Skin epidermis (tissue), 12 donors: ENCODE measurements around the gene SYCN.
"Not testable (repeated sequence)": the region's sequence is repeated elsewhere in the genome, so short reads cannot be mapped to it uniquely, and the experiment has no call there.

Experiments used
- H3K27ac ChIP-seq, 21 experiments: fragments of 200-600 bp; sonication (generic) in 11 of 21; one replicate each; pipeline ENCODE4 v1.5.0; 2020; ENCODE audit warnings: mild to moderate bottlenecking in 3 of 21, inconsistent platforms in 2 of 21, moderate library complexity in 2 of 21
- H3K4me3 ChIP-seq, 7 experiments: fragments of 200-600 bp; sonication (generic) in 2 of 7; one replicate each; pipeline ENCODE4 v1.5.0; 2020; ENCODE audit warnings: inconsistent platforms in 2 of 7, mild to moderate bottlenecking in 2 of 7, moderate library complexity in 1 of 7

SYCN gene, protein sequence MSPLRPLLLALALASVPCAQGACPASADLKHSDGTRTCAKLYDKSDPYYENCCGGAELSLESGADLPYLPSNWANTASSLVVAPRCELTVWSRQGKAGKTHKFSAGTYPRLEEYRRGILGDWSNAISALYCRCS

DNA sequence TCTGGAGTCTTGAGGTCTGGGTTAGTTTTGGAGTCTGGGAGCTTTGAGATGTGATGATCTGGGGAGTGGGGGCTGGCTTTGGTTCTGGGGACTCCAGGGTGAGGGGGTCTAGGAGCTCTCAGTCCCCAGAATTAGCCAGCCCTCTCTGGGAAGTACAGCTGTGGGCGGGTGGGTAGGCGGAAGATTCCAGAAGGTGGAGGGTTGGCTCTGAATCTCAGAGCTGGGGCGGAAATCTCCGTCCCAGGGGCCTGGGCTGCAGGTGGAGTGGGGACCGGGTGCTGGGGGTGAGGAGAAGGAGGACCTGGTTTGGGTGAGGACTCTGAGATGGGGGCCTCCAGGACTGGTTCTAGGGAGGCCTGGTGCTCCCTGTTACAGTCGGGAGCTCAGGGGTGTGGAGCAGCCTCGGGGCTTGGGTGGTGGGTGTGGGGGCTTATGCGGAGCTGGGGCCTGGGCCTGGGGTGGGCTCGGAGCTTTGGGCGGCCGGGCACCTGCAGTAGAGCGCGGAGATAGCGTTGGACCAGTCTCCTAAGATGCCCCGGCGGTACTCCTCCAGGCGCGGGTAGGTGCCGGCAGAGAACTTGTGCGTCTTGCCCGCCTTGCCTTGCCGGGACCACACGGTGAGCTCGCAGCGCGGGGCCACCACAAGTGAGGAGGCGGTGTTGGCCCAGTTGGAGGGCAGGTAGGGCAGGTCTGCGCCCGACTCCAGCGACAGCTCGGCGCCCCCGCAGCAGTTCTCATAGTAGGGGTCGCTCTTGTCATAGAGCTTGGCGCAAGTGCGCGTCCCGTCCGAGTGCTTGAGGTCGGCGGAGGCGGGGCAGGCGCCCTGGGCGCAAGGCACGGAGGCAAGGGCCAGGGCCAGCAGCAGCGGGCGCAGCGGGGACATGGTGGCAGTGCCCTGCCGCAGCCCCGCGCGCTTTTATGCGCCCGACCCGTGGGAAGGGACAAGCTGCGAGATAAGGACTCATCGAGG, at the start of gene SYCN:
SYCN (minus strand) TSS at position 892 of the 970 bp plus-strand sequence; CDS start at position 883, 9 bp downstream.
- Histone ChIP-seq H3K27ac (no peak within 1 kb of the TSS), H3K4me3 (no peak within 1 kb of the TSS)

DNA sequence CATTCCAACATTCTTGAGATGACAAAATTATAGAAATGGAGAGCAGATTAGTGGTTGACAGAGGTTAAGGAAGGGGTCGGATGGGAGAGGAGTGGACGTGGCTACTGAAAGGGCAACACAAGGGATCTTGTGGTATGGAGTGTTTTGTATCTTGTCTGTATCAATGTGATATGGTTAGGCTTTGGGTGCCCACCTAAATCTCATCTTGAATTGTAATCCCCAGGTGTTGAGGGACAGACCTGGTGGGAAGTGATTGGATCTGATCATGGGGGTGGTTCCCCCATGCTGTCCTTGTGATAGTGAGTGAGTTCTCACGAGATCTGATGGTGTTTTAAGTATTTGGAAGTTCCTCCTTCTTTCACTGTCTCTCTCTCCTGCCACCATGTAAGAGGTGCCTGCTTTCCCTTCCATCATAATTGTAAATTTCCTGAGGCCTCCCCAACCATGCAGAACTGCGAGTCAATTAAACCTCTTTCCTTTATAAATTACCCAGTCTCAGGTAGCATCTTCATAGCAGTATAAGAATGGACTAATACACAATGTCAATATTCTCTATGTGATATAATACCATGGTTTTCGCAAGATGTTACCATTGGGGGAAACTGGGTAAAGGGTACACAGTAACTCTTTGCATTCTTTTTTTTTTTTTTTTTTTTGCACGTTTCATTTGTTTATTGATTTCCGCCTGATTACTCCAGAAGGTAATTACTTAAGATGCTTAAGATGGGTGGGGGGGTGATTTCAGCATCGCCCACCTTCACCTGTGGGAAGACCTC, 49.5 kb upstream of the SYCN start:
- H3K4me3 ChIP-seq: no peak overlapping the region
- H3K27ac ChIP-seq: no peak overlapping the region

DNA sequence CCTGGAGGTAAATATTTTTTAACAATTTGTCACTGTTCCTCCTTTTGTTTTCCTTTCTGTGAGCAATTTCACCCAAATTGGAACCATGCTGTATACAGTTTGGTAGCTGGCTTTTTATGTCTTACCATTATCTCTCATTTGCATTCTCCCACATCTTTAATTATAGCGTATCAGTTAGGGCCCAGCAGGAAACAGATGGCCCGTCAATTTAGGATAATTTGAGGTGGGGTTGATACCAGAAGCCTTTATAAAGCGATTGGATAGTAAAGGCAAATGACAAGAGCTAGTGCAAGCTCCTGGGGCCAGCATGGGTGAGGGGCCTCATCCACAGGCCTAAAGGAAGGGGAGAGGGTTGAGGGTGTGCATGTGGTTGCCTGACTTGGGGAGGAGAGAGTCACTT, 48.4 kb upstream of the SYCN start:
- H3K27ac ChIP-seq: no peak overlapping the region

DNA sequence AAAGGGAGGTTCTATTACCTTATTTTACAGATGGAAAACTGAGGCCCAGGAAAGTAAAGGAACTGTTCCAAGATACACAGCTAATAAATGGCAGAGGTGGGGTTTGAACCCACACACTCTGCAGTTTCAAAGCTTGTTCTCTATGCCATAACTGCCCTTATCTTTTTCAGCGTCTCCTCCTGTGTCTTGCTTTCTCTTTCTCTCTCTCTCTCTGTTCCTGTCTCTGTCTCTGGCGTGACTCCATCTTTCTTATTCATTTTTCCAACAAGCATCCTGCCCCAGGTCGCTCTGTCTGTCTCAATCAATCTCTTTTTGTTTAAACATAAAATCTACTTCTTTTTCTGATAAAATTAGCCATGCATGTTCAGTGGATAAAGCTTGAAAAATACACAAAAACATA, 47.8 kb upstream of the SYCN start:
- Histone ChIP-seq H3K27ac (no peak overlapping the region), H3K4me3 (no peak overlapping the region)

More for the DNA sequence above, 48.4 kb upstream of the SYCN start:
- no peak overlapping the region for H3K4me3 ChIP-seq

DNA sequence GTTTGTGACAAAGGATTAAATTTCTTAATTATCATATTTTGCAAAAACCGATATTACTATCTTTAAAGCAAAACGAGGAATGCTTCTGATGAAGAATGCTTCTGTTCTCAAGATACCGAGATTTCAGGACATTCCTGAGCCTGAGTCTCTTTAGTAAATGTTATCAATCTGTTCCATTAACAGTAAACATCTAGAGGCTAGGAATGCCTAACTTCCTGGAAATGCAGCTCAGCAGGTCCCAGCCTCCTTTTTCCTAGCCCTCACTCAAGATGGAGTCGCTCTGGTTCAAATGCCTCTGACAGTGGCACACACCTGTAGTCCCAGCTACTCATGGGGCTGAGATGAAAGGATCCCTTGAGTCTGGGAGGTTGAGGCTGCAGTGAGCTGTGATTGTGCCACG, 47.0 kb upstream of the SYCN start:
- Histone ChIP-seq H3K4me3 (no peak overlapping the region), H3K27ac (no peak overlapping the region)

DNA sequence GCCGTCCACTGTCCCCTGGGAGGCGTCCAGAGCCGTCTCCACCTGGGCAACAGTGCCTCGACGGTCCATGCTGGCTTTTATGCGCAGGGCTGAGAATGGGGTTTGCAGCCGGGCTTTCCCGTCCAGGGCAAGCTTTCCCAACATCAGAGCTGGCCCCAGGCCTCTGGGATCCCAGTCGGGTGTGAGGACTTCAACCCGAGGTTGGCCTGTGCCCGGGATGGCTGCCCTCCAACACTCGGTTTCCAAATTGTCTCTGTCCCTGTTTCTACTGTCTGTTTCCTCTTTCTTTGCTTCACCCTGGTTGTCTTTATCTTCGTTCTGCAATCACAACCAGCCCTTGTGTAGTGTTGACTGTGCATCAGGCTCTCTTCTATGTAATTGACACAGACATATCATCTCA, 44.7 kb upstream of the SYCN start, which contains the start of gene IFNL4:
IFNL4 (minus strand) TSS at position 51 of the 400 bp plus-strand sequence.
- Histone ChIP-seq H3K27ac (no peak within 1 kb of the TSS), H3K4me3 (peak within 1 kb of the TSS in 1 of 7 experiments; percentile 13)

DNA sequence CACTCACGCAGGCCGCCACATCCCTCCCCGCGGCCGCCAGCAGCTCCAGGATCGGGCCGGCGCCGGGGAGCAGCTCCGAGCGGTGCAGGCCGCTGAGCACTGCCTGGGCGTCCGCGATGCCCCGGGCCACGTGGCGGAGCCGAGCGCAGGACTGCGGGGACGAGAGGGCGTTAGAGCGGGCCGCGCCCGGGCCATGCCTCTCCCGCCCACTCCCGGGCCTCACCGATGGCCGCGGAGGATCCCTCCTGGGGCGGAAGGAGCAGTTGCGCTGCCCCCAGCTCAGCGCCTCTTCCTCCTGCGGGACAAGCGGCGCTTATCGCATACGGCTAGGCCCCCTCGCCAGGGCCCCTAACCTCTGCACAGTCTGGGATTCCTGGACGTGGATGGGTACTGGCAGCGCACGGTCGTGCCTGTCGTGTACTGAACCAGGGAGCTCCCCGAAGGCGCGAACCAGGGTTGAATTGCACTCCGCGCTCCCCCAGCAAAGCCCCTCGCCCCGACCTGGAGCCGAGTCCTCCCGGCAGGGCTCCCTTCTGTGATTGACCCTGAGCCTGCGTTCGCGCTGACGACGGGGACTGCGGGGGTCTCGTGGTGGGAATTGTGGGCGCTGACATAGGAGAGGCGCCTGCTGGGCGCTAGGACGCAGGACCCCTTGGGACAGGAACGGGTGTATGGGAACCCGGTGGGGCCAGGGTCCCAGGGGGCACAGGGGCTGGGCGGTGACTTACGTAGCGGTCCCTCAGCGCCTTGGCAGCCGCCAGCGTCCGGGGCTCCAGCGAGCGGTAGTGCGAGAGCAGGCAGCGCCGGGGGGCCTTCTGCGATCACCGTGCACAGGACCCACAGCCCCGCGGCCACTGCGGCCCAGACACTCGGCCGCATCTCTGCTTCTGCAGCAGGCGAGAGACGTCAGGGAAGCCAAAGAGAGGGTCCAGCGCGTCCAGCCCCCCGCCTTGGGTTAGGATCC, 43.9 kb upstream of the SYCN start:
- Histone ChIP-seq H3K27ac (no peak overlapping the region), H3K4me3 (peak overlapping the region in 1 of 7 experiments; percentile 13)

DNA sequence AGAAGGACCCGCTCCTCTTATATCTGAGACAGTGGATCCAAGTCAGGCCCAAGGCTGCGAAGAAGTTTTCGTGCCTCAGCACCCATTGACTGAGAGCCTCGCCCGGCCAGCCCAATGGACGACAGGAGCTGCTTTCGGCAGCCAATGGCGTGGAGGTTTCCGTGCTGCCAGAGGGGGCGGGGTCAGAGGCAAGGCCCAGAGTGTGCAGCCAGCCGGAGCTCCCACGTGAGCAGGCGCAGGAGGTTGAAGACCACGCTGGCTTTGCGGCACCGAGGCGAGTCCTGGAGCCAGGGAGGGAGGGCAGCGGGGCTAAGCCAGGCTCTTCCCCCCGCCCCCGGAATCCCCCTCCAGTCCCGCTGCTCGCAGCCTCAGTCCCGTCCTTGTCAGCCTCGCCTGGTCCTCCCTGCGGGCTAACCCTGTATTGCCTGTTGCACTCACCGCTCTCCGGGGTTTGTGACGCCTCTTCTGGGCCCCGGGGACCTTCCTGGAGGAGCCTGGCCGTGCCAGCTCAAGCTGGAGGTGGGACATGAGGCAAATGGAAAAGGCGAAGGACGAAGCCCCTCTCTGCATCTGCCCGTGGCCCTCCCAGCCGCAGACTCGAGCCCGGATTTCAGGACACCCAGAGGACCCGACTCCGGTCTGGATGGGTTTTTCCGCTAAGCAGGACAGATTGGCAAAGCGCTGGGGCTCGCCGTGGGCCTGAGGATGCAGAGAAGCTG, 43.0 kb upstream of the SYCN start:
- Histone ChIP-seq H3K27ac (no peak overlapping the region), H3K4me3 (no peak overlapping the region)

DNA sequence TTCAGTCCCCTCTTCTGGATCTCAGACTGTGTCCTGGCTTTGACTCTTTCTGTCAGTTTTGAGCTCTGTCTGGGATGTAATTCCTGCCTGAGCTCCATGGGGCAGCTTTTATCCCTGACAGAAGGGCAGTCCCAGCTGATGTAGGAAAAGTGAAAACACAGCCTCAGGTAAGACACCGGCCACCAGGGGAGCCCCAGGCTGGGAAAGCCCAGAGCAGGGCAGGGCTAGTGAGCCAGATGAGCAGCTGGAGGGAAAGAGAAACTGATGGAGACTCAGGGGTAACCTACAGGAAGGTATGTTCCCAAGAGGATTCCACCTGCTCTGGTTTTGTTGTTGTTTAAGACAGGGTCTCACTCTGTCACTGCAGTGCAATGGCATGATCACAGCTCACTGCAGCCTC, 41.1 kb upstream of the SYCN start:
- H3K27ac ChIP-seq, H3K4me3 ChIP-seq: not testable (repeated sequence)

DNA sequence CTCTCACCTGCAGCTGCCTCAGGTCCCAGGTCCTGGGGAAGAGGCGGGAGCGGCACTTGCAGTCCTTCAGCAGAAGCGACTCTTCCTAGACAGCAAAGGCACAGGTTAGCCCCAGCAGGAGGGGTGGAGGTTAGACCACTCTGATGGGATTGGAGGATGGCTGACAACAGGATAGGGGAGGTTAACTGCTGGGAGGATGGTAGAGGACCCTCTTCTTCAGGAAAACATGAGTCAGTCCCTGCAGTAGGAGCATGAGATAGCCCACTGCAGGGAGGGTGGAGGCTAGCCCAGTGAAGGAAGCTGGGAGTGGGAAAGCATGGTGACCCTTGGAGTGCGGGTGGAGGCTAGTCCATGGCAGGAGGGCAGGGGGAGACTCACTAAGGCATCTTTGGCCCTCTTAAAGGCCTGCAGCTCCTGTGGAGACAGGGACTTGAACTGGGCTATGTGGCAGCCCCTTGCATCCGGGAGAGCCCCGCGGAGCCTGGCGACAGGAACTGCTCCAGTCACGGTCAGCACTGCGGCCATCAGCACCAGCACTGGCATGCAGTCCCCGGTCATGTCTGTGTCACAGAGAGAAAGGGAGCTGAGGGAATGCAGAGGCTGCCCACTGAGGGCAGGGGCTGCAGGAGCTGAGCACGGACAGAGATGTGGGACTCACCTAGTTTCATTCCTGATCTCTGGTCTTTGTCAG, 40.5 kb upstream of the SYCN start, which contains the start of gene IFNL3:
IFNL3 (minus strand) TSS at position 597 of the 691 bp plus-strand sequence; CDS start at position 558, 39 bp downstream.
- not testable (repeated sequence) for H3K4me3 ChIP-seq, H3K27ac ChIP-seq

DNA sequence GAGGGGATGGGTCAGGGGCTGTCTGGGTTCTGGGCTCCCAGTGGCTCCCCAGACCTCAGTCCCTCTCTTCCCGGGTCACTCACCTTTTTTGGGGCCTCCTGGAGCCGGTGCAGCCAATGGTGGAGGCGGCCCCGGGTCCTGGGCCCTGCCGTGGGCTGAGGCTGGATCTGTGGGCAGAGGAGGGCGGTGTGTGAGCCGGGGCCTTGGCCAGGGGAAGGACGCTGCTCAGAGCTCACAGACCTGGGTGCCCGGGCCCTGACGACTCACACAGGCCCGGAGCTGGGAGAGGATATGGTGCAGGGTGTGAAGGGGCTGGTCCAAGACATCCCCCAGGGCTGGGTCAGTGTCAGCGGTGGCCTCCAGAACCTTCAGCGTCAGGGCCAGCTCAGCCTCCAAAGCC, 39.7 kb upstream of the SYCN start:
- H3K27ac ChIP-seq, H3K4me3 ChIP-seq: not testable (repeated sequence)

DNA sequence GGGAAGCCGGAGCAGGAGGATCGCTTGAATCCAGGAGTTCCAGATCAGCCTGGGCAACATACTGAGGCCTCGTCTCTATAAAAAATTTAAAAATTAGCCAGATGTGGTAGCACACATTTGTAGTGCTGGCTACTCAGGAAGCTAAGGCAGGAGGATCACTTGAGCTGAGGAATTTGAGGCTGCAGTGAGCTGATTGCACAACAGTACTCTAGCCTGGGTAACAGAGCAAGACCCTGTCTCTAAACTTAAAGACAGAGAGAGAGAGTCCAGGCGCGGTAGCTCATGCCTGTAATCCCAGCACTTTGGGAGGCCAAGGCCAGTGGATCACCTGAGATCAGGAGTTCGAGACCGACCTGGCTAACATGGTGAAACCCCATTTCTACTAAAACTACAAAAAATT, 36.4 kb upstream of the SYCN start:
- no peak overlapping the region for H3K27ac ChIP-seq
- no peak overlapping the region for H3K4me3 ChIP-seq

DNA sequence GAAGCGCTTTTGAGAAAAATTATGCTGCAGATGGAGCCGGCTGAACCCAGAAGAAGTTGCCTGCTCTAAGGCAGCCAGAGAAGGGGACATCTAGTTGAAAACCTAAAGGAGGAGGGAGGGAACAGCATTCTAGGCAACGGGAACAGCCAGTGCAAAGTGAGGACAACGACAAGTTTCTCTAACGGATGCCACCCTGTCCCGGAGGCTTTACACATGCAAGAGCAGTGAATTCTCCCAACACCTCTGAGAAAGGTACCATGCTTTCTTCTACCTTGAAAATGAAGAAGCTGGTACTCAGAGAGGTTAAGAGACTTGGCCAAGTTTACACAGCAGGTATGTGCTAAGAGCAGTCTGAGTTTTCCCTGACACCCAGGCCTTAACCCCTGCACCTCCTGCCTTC, 34.9 kb upstream of the SYCN start:
- H3K4me3 ChIP-seq: no peak overlapping the region
- H3K27ac ChIP-seq: no peak overlapping the region

DNA sequence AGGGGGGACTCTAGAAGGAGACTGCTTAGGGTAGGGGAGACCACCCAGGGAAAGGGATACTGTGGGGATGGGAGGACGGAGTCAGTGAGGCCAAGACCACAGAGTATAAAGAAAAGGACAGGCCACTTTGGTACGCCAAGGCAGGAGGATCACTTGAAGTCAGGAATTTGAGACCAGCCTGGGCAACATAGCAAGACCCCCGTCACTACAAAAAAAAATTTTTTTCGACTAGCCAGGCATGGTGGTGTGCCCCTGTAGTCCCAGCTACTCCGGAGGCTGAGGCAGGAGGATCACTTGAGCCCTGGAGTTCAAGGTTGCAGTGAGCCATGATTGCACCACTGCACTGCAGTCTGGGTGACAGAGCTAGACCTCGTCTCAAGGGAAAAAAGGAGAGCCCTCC, 34.1 kb upstream of the SYCN start:
- Histone ChIP-seq H3K4me3 (no peak overlapping the region), H3K27ac (peak overlapping the region in 2 of 21 experiments; percentile 5 to 10)

DNA sequence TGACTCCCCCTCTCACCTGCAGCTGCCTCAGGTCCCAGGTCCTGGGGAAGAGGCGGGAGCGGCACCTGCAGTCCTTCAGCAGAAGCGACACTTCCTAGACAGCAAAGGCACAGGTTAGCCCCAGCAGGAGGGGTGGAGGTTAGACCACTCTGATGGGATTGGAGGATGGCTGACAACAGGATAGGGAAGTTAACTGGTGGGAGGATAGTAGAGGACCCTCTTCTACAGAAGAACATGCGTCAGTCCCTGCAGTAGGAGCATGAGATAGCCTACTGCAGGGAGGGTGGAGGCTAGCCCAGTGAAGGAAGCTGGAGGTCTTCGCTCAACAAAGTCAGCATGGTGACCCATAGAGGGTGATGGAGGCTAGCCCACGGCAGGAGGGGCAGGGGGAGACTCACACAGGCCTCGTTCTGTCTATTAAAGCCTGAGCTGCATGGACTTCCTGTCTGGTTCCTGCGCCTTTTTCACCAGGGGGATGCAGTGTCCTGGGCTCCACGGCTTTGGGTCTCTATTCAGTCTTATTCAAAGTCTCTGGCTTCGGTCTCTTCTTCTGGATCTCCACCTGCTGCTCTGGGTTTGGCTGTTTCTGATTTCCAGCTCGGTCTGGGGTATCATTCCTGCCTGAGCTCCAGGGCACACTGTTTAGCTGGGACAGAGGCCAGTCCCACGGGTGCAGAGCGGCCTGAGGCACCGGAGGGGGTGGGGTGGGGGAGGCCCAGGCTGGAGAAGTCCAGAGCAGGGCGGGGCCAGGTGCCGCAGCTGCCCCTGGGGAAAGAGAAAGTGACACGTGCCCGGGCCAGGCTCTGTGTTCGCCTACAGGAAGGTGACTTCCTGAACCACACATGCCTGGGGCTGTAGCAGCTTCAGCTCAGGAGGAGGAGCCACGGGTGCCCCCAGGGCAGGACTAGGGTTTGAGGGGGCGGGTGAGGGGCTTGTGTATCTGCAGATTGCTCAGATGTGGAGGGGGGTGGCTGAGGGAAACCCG, 33.4 kb upstream of the SYCN start:
- H3K27ac ChIP-seq: peak overlapping the region in 2 of 21 experiments; percentile 5 to 10
- H3K4me3 ChIP-seq: no peak overlapping the region

DNA sequence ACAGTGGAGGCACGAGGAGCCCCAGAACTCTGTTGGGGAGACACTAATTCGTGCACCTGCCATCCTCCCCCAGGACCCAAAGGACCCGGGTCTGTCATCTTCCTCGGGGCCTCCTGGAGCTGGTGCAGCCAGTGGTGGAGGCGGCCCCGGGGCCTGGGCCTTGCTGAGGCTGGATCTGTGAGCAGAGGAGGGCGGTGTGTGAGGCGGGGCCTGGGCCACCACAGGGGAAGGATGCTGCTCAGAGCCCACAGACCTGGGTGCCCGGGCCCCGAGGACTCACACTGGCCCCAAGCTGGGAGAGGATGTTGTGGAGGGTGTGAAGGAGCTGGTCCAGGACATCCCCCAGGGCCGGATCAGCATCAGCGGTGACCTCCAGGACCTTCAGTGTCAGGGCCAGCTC, 32.5 kb upstream of the SYCN start:
- Histone ChIP-seq H3K4me3 (no peak overlapping the region), H3K27ac (no peak overlapping the region)

DNA sequence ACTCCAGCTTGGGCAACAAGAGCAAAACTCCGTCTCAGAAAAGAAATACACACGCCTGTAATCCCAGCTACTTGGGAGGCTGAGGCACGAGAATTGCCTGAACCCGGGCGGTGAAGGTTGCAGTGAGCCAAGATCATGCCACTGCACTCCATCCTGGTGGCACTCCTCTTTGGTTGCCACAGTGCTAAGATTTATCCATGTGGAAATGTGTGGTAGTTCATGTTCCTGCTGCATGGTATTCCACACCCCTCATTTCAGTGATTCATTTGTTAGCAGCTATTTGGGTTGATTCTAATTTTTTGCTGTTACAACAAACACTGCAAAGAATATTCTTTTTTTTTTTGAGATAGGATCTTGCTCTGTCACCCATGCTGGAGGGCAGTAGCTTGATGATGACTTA, 28.6 kb upstream of the SYCN start:
- Histone ChIP-seq H3K27ac (no peak overlapping the region), H3K4me3 (no peak overlapping the region)
